Activated CD8-positive, alpha-beta memory T cell treated with anti-CD3 and anti-CD28 coated beads, Interleukin-2, amount 50 U/mL, for 1 hour (primary cell): ENCODE measurements around the gene HAX1.
"Not testable (repeated sequence)": the region's sequence is repeated elsewhere in the genome, so short reads cannot be mapped to it uniquely, and the experiment has no call there.

Experiments
- DNase-seq: peaks from one replicate; pipeline ENCODE4 v3.0.0-alpha.2; 2020; ENCODE audit errors: extremely low read depth

The HAX1 gene

GRCh38 chr1:154276797-154277196, 4.4 kb downstream of the HAX1 start:
- DNase-seq: no peak

- not testable (repeated sequence) for DNase-seq
Measured at GRCh38 chr1:154287591-154287990, 15.2 kb downstream of the HAX1 start.

- no peak for DNase-seq
Measured at GRCh38 chr1:154288661-154289060, 16.2 kb downstream of the HAX1 start.

- no peak for DNase-seq
Measured at GRCh38 chr1:154290921-154291320, 18.5 kb downstream of the HAX1 start.

- DNase-seq: no peak
Measured at GRCh38 chr1:154295408-154296235, 23.2 kb downstream of the HAX1 start.

- no peak for DNase-seq
Measured at GRCh38 chr1:154301582-154301981, 29.2 kb downstream of the HAX1 start.

GRCh38 chr1:154304664-154305337, 32.4 kb downstream of the HAX1 start:
- no peak for DNase-seq

GRCh38 chr1:154306151-154306550, 33.7 kb downstream of the HAX1 start:
- DNase-seq: no peak

GRCh38 chr1:154307670-154308270, 35.3 kb downstream of the HAX1 start:
- DNase-seq: not testable (repeated sequence)

GRCh38 chr1:154309136-154309535, 36.7 kb downstream of the HAX1 start:
- DNase-seq: not testable (repeated sequence)

GRCh38 chr1:154312229-154313065, 40.0 kb downstream of the HAX1 start:
- DNase-seq: not testable (repeated sequence)

- no peak for DNase-seq
Measured at GRCh38 chr1:154313066-154313356, 40.6 kb downstream of the HAX1 start.

- not testable (repeated sequence) for DNase-seq
Measured at GRCh38 chr1:154314226-154314625, 41.8 kb downstream of the HAX1 start.

- no peak for DNase-seq
Measured at GRCh38 chr1:154316704-154317103, 44.3 kb downstream of the HAX1 start.

- DNase-seq: no peak
Measured at GRCh38 chr1:154318386-154318785, 46.0 kb downstream of the HAX1 start.

GRCh38 chr1:154320882-154321608, 48.6 kb downstream of the HAX1 start, which contains the start of gene AQP10:
Gene AQP10 (plus strand): TSS chr1:154321093. CDS start chr1:154321156, 63 bp downstream.
- no peak for DNase-seq

- DNase-seq: not testable (repeated sequence)
Measured at GRCh38 chr1:154321609-154321934, 49.1 kb downstream of the HAX1 start.

GRCh38 chr1:154323493-154323892, 51.1 kb downstream of the HAX1 start:
- no peak for DNase-seq

GRCh38 chr1:154324241-154324640, 51.8 kb downstream of the HAX1 start:
- no peak for DNase-seq

GRCh38 chr1:154324669-154325582, 52.5 kb downstream of the HAX1 start, which contains the start of gene ATP8B2:
Gene ATP8B2 (plus strand): TSS chr1:154325525. CDS start chr1:154328142, 2,617 bp downstream.
- peak; percentile 57 for DNase-seq
